Esophagus squamous epithelium (tissue), 5 donors: Measurements from ENCODE around the gene TMEM87B. TPM values are rescaled to one million over a fixed set of nuclear protein-coding genes. Genes with fewer than 3 reads are reported as not detected.
"Not testable (repeated sequence)": the region's sequence is repeated elsewhere in the genome, so short reads cannot be mapped to it uniquely, and the experiment has no call there.

Source experiments
- DNase-seq: peaks from one replicate; lab custom pipeline; 2025; lab: John Stamatoyannopoulos, UW
- H3K27ac ChIP-seq, 4 donors: fragments of 200-600 bp; sonication (generic); one replicate each; pipeline ENCODE4 v1.5.1; 2016 to 2019; ENCODE audit warnings: mild to moderate bottlenecking in 1 of 4
- H3K27me3 ChIP-seq, 4 donors: fragments of 200-600 bp; sonication (generic); 1 replicate in 3 of 4; 2 replicates in 1 of 4; pipeline versions ENCODE4 v1.5.1 to v1.6.0; 2017 to 2021; ENCODE audit warnings: antibody characterized with exemption in 1 of 4
- H3K36me3 ChIP-seq, 3 donors: fragments of 200-600 bp; sonication (generic); one replicate each; pipeline ENCODE4 v1.5.1; 2016 to 2019
- H3K4me1 ChIP-seq, 3 donors: fragments of 200-600 bp; sonication (generic); one replicate each; pipeline ENCODE4 v1.5.1; 2017 to 2019
- H3K4me3 ChIP-seq, 4 donors: fragments of 200-600 bp; sonication (generic); 1 replicate in 3 of 4; 2 replicates in 1 of 4; pipeline ENCODE4 v1.5.1; 2016 to 2019; ENCODE audit warnings: mild to moderate bottlenecking in 2 of 4, moderate library complexity in 1 of 4
- H3K9me3 ChIP-seq, 3 donors: fragments of 200-600 bp; sonication (generic); one replicate each; pipeline ENCODE4 v1.5.1; 2016 to 2019
- CTCF ChIP-seq, 6 experiments: fragments of 450-650 bp in 4 of 6; fragments of 200-600 bp in 2 of 6; sonication (generic) in 2 of 6; IDR thresholded peaks; one replicate each; pipeline ENCODE4 v1.5.1; 2016 to 2019; ENCODE audit warnings: antibody characterized with exemption in 6 of 6, mild to moderate bottlenecking in 4 of 6, moderate library complexity in 4 of 6
- POLR2A ChIP-seq, 4 donors: fragments of 450-650 bp; IDR thresholded peaks; one replicate each; pipeline ENCODE4 v1.6.1; 2017; ENCODE audit warnings: antibody characterized with exemption in 4 of 4, mild to moderate bottlenecking in 4 of 4, moderate library complexity in 3 of 4
- WGBS, 2 donors: methylation state at CpG; one replicate each; pipeline ENCODE4 v1.1.5; 2018; 5-methylcytosine and 5-hydroxymethylcytosine counted together
- intact Hi-C: fragments of 100-400 bp; cut with DNase I; formaldehyde crosslinking; loops from one replicate; pipeline ENCODE4 v1.15.0; 2022
- total RNA-seq, 4 donors: library from RNA; depleted of rRNA; stranded (reverse); fragments of >200 nt; gene quantifications; one replicate each; pipeline ENCODE4 v1.1.0, GENCODE V29; 2016
- donor health status: DM: yes; HTN: yes; CAD: no.

The TMEM87B gene
- total RNA-seq, 4 donors from 2014 or later, result 17.7 to 30.0 (median 23.6) TPM

GRCh38 chr2:112096098-112096497 is 41.0 kb downstream of the TMEM87B start:
- intact Hi-C loops, result no loop called here
- 75 to 79% methylated on average over 10 of the region's 10 CpGs for WGBS, 2 donors

GRCh38 chr2:112108178-112108832 is 53.2 kb downstream of the TMEM87B start:
- 86 to 94% methylated on average over 1 of the region's 1 CpG for WGBS, 2 donors
- Histone ChIP-seq H3K36me3 (peaks cover 0 to 100% (median 8%) of the 10 kb centered on the region in 3 donors), H3K27me3 (no peaks in the 10 kb centered on the region)

More at GRCh38 chr2:112096098-112096497, 41.0 kb downstream of the TMEM87B start:
- Histone ChIP-seq H3K4me1 (peaks cover 0 to 3% (median 0%) of the 10 kb centered on the region in 3 donors), H3K9me3 (no peaks in the 10 kb centered on the region), H3K36me3 (peaks cover 10 to 100% (median 17%) of the 10 kb centered on the region in 3 donors), H3K4me3 (no peak overlapping the region), H3K27me3 (no peaks in the 10 kb centered on the region), H3K27ac (no peak overlapping the region)
- no peak for DNase-seq
- TF ChIP-seq POLR2A (IDR thresholded peaks at IDR 0.05), result no peak
- no peak for TF ChIP-seq CTCF (IDR thresholded peaks at IDR 0.05)

GRCh38 chr2:112109278-112109677 is 54.2 kb downstream of the TMEM87B start:
- H3K9me3 ChIP-seq, result peaks cover 0 to 11% (median 5%) of the 10 kb centered on the region in 3 donors
- peaks cover 0 to 92% (median 8%) of the 10 kb centered on the region in 3 donors for H3K36me3 ChIP-seq
- H3K27ac ChIP-seq, result no peak overlapping the region
- no peak overlapping the region for H3K4me3 ChIP-seq
- TF ChIP-seq CTCF (IDR thresholded peaks at IDR 0.05), result no peak
- no peak for TF ChIP-seq POLR2A (IDR thresholded peaks at IDR 0.05)
- no peaks in the 10 kb centered on the region for H3K27me3 ChIP-seq
- no peaks in the 10 kb centered on the region for H3K4me1 ChIP-seq
- intact Hi-C loops, result no loop called here
- DNase-seq, result no peak

More at GRCh38 chr2:112108178-112108832, 53.2 kb downstream of the TMEM87B start:
- Histone ChIP-seq H3K4me3 (no peak overlapping the region), H3K27ac (no peak overlapping the region), H3K4me1 (no peaks in the 10 kb centered on the region), H3K9me3 (peaks cover 0 to 11% (median 5%) of the 10 kb centered on the region in 3 donors)
- TF ChIP-seq POLR2A (IDR thresholded peaks at IDR 0.05) (no peak), CTCF (IDR thresholded peaks at IDR 0.05) (no peak)
- no peak for DNase-seq
- intact Hi-C loops, result no loop called here

GRCh38 chr2:112110966-112111365 is 55.9 kb downstream of the TMEM87B start:
- H3K36me3 ChIP-seq, result peaks cover 0 to 82% (median 8%) of the 10 kb centered on the region in 3 donors
- intact Hi-C loops, result no loop called here

GRCh38 chr2:112113354-112113753 is 58.3 kb downstream of the TMEM87B start:
- peaks cover 0 to 82% (median 8%) of the 10 kb centered on the region in 3 donors for H3K36me3 ChIP-seq
- WGBS, 2 donors, result 93 to 94% methylated on average over 4 of the region's 4 CpGs
- intact Hi-C loops, result not testable (repeated sequence)

More at GRCh38 chr2:112110966-112111365, 55.9 kb downstream of the TMEM87B start:
- H3K4me1 ChIP-seq, result no peaks in the 10 kb centered on the region
- H3K9me3 ChIP-seq, result peaks cover 0 to 11% (median 5%) of the 10 kb centered on the region in 3 donors
- H3K27ac ChIP-seq, result no peak overlapping the region
- no peak overlapping the region for H3K4me3 ChIP-seq
- DNase-seq, result no peak
- H3K27me3 ChIP-seq, result no peaks in the 10 kb centered on the region
- TF ChIP-seq POLR2A (IDR thresholded peaks at IDR 0.05) (no peak), CTCF (IDR thresholded peaks at IDR 0.05) (no peak)
- 94 to 100% methylated on average over 1 of the region's 1 CpG for WGBS, 2 donors

More at GRCh38 chr2:112113354-112113753, 58.3 kb downstream of the TMEM87B start:
- H3K9me3 ChIP-seq, result peaks cover 0 to 11% (median 5%) of the 10 kb centered on the region in 3 donors
- not testable (repeated sequence) for H3K4me3 ChIP-seq, H3K27ac ChIP-seq, H3K27me3 ChIP-seq, H3K4me1 ChIP-seq, DNase-seq
